ENCODE measurements around the gene EVX1. TPM values are rescaled to one million over a fixed set of nuclear protein-coding genes. Genes with fewer than 3 reads are reported as not detected.

The EVX1 gene
- not detected in 2 replicates for total RNA-seq

DNA sequence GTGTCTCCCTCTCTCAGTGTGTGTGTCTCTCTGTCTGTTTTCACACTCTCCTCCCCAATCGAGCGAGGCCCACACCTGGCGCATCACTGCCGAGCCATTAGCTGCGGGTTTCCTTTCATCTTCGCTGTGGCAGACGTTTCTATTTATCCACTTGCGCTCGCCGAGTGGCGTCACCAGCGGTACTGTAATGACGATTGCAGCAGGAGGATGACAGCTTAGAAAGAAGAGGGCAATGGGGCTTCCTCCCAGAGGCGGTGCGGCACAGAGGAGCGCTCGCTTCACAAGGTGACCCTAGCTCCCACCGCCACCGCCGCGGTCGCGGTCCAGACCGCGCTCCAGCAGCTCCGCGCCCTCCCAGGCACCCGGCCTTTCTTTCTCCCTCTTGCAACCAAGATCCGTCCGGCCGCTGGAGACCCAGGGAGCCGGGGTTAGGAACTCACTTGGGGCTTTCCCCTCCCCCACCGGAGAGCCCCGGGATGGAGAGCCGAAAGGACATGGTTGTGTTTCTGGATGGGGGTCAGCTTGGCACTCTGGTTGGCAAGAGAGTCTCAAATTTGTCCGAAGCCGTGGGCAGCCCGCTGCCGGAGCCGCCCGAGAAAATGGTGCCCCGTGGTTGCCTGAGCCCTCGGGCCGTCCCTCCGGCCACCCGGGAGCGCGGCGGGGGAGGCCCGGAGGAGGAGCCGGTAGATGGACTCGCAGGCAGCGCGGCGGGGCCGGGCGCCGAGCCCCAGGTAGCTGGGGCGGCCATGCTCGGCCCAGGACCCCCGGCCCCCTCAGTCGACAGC is at the start of gene EVX1:
Gene EVX1 (plus strand): TSS at position 248 of the 785 bp plus-strand sequence. CDS start 229 bp downstream, at position 477.

DNA sequence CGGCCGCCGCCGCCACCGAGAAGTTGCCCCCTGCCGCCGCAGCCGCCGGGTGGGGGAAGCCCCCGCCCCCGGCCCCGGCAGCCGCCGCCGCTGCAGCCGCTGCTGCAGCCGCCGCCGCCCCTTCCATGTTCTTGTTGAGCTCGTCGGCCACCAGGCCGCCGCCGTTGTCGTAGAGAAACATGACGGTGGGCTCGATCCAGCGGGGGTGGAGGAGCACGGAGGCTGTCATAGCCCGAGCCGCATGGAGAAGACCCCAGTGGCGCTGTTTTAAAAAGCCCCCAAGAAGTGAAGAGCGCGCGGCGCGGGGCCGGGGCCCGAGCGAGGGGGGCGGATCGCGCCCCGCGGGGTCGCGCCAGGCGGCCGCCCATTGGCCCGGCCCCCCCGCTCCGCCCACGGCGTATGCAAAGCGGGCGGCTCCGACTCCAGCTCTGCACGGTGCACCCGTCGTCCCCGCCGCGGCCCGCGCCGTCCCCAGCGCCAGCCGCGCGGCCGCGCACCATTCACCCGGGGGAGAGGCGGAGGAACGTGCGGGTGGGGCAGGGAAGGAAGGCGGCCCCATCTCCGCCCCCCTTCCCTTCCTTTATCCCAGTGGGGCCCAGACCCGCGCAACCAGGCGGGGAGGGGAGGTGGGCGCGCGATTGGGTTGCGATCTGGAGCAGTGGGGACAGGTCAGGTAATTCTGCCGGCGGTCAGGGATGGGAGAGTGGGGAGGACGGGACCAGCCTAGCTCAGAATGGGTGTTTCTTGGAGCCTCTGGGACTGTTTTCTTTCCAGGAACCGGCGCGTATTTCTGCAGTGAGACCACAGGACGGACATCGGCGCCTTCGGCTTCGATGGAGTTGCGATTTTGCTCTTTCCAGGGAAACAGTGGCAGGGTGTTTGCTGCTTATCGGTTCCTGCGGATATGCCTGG is 42.5 kb upstream of the EVX1 start, which contains the start of gene HOXA13:
Gene HOXA13 (minus strand): TSS at position 243 of the 912 bp plus-strand sequence. CDS start 14 bp downstream, at position 229.

Other genes starting within 250 kb of the EVX1 start
- gene HOXA1, start 146.8 kb upstream of the EVX1 start, total RNA-seq = 0.14 TPM in 1 of 2 replicates, not detected in the other
- gene HOXA2, start 140.1 kb upstream of the EVX1 start, total RNA-seq = under 0.01 and 0.43 TPM in 2 replicates
- 0.29 TPM in 1 of 2 replicates, not detected in the other for gene HOXA4, start 112.0 kb upstream of the EVX1 start, total RNA-seq
- under 0.01 and 3.4 TPM in 2 replicates for gene HOXA5, start 99.1 kb upstream of the EVX1 start, total RNA-seq
- 0.22 and 4.3 TPM in 2 replicates for gene HOXA6, start 95.0 kb upstream of the EVX1 start, total RNA-seq
- 2.3 TPM in 1 of 2 replicates, not detected in the other for gene HOXA3, start 90.2 kb upstream of the EVX1 start, total RNA-seq
- gene HOXA7, start 86.1 kb upstream of the EVX1 start, total RNA-seq = 0.44 and 1.0 TPM in 2 replicates
- 14.2 and 23.2 TPM in 2 replicates for gene HOXA9, start 77.3 kb upstream of the EVX1 start, total RNA-seq
- gene HOXA10, start 68.5 kb upstream of the EVX1 start, total RNA-seq = 15.5 and 23.3 TPM in 2 replicates
- 17.8 and 24.3 TPM in 2 replicates for gene HOXA11, start 57.6 kb upstream of the EVX1 start, total RNA-seq
- 4.0 and 6.8 TPM in 2 replicates for gene HOXA13, start 42.7 kb upstream of the EVX1 start, total RNA-seq

All from placental pericyte (primary cell).